Stimulated activated CD4-positive, alpha-beta T cell treated with anti-CD3 and anti-CD28 coated beads, Interleukin-1b, Interleukin-23, amount 100 ng/mL, for 1 hour (primary cell): ENCODE data around the gene PRRG4.
A peak's percentile ranks its signal among the peaks of the same experiment; 100 is the strongest.
"Not testable (repeated sequence)": the region's sequence is repeated elsewhere in the genome, so short reads cannot be mapped to it uniquely, and the experiment has no call there.

Experiments used
- DNase-seq, 2 donors: peaks; one replicate each; pipeline ENCODE4 v3.0.0-alpha.2; 2020; ENCODE audit warnings: low read depth in 2 of 2

The PRRG4 gene

DNA sequence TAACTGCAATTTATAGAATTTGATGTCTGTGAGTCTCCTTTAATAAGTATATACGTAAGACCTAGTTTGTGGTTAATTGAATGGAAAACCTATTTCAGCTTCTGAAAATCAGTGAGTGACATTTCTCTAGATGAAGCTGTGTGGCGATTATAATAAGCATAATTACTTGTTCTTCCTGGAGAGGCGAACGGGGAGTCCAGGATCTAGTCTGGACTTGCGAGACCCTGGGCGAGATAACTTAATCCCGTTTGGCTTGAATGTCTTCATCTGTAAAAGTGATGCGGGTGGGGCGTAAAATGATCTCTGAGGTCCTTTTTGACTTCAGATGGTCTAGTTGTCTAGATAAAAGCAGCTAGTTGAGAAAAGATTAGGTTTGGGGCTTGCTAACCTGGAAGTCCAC lies 1.1 kb downstream of the PRRG4 start:
- no peak for DNase-seq

- DNase-seq, result no peak
These were observed 1.5 kb downstream of the PRRG4 start for GRCh38 chr11:32831221-32831620.

DNA sequence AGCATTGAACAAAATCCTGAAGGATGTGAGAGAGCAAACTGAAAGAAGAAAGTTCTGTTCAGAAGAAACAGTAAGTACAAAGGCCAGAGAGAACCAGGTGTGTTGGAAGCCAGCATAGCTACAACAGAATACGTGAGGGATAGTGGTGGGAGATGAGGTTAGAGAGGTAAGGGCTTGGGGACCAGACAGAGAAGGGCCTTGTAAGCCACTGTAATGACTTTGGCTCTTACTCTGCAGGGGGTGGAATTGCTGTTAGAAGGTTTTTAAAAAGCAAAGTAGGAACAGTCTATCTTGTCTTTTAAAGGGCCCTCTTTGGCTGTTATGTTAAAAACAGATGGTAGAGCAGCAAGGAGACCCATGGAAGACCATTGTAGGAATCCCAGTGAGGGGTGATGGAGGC lies 4.2 kb downstream of the PRRG4 start:
- no peak for DNase-seq

DNA sequence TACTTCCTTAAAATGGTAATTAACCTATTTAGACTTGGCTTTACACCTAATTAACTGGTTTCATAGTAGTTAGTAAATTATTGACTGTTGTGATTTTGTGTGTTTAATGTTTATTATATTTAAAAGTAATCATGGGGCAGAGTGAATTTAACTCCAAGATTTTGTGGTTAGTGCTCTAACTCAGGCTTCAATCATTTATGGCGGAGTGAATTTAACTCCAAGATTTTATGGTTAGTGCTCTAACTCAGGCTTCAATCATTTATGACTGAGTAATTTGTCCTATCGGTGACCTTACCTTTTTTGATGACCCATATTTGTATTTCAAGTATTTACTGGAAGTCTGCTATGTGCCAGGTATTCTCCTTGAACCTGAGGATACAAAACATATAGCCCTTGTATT lies 7.2 kb downstream of the PRRG4 start:
- DNase-seq, result no peak

DNA sequence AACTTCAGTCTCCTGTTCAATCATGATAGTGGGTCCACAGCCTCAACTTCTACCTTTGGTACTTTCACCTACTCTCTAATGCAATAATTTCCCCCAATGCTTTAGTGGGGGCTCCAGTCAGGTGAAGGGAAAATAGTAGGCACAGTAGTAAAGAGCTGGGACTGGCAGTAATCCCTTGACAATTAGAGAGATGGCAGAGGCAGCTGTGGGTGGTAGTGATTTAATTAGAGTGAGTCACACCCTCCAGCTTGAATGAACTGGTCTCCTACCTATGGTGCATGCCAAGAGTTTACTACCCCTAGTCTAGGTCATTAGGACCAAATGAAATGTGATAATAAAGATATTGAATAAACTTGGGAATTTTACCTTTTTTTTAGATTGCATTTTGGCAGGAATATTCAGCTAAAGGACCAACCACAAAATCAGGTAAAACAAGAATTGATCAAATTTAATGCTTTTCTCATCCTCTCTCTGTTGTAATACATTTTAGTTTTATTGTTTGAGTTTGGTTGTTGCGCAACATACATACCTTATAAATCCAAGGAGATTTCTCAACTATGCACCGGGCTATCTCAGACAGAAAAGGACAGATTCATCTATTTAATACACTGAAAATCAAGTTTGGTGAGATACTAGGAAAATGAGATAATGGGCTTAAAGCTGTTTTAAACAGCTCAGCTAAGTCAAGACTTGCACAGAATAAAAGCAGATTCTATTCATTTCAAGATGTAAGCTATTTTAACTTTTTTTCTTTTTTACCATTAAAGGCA lies 9.0 kb downstream of the PRRG4 start:
- no peak for DNase-seq

- no peak for DNase-seq
These were observed 9.6 kb downstream of the PRRG4 start for GRCh38 chr11:32839308-32839707.

DNA sequence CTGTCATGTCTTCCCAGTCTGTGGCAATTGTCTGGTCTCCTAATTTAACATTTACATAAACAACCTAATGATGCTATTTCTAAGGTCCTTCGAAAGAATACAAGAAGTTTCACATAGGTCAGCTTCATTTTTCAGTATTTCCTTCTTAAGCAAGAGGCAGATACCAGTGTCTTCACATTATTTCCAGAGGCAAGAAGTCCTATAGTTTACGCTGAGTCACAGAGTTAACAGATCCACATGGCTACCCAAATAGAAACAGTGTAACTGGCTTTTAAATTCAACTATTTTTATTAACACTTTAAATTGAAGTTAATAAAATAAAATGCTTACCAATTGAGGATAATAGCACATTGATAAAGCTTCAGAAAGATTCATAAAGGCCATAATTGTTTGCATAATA lies 10.9 kb downstream of the PRRG4 start:
- no peak for DNase-seq

GRCh38 chr11:32843544-32843943 lies 13.8 kb downstream of the PRRG4 start:
- DNase-seq, result no peak

DNA sequence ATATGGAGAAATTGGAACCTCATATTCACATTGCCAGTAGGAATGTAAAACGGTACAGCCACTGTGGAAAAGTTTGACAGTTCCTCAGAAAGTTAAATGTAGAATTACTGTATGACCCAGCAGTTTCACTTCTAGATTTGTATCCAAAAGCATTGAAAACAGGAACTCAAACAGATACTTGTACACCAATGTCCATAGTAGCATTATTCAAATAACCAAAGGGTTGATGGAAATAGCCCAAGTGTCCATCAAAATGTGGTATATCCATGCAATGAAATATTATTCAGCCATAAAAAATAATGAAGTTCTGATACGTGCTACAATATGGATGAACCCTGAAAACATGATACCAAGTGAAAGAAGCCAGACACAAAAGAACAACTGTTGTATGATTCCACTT lies 17.8 kb downstream of the PRRG4 start:
- DNase-seq, result no peak

- DNase-seq, result no peak
These were observed 20.0 kb downstream of the PRRG4 start for GRCh38 chr11:32849761-32850160.

- DNase-seq, result no peak
These were observed 21.5 kb downstream of the PRRG4 start for GRCh38 chr11:32851251-32851650.

GRCh38 chr11:32852207-32852606 lies 22.5 kb downstream of the PRRG4 start:
- DNase-seq, result no peak

DNA sequence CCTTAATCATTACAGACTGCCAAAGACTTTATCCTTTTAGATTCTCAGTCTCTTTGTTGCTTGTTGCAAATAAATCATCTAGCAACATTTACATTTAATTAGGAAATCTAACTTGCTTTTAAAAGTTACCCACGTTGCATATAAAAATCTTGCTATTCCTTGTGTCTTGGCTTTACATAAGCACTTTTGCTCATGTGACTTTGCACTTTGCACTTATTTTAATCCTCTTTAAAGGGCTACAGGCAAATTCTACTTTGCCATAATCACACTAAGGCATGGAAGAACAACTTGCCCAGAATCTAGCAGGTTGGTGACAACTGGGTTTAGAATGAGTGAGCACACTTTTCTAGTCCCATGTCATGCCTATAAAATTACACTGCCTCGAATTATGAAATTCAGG lies 25.9 kb downstream of the PRRG4 start:
- no peak for DNase-seq

DNA sequence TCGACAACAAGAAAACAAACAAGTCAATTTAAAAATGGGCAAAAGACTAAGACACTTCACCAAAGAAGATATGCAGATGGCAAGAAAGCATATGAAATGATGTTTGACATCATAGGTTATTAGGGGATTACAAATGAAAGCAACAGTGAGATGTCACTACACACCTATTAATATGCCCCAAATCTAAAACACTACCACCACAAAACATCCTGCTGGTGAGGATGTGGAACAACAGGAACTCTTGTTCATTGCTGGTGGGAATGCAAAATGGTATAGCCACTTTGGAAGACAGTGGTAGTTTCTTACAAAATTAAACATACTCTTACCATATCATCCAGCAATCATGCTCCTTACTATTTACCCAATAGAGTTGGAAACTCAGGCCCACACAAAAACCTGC lies 29.0 kb downstream of the PRRG4 start:
- no peak for DNase-seq

GRCh38 chr11:32861850-32862577 lies 32.3 kb downstream of the PRRG4 start:
- no peak for DNase-seq

GRCh38 chr11:32864555-32864954 lies 34.8 kb downstream of the PRRG4 start:
- no peak for DNase-seq

DNA sequence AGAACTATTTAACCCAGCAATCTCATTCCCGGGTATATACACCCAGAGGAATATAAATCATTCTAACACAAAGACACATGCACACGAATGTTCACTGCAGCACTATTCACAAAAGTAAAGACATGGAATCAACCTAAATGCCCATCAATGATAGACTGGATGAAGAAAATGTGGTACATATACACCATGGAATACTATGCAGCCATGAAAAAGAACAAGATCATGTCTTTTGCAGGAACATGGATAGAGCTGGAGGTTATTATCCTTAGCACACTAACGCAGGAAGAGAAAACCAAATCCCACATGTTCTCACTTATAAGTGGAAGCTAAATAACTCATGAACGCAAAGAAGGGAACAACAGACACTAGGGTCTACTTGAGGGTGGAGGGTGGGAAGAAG lies 39.0 kb downstream of the PRRG4 start:
- DNase-seq, result not testable (repeated sequence)

DNA sequence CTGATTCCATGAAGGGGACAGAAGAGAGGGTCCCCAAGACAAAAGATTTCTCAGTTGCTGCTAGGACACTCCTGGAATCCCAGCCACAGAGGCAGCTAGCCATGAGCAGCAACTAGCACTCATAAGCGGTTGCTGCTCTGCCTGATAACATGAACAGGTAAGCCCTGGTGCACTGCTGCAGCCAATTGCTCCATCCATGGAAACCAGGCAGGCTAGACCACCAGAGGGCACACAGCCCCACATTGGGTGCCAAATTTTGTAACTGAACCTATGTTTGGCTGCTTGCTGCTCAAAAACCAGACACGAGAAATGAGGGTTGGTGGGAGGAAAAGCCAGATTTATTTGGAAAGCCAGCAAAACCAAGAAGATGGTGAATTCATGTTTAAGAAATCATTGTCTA lies 40.9 kb downstream of the PRRG4 start:
- peak in 1 of 2 donors; percentile 6 for DNase-seq

- no peak for DNase-seq
These were observed 44.4 kb downstream of the PRRG4 start for GRCh38 chr11:32874132-32874531.

DNA sequence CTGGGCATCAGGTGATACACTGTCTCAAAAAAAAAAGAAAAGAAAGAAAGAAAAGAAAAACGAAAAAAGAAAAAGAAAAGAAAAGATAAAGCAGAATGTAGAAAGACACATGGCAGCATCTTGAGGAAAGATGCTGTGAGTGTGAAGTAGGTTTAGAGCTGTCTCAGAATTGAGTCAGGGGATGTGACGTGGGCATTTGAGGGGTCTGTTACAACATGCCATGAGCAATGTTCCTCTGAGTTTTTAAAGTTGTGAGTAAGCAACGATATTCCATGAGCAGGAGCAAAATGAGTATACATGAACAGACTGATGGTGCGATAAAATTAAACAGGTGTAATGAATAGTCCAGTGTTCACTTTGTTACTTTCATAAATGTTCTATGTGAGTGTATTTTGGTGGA lies 51.6 kb downstream of the PRRG4 start:
- no peak for DNase-seq

- DNase-seq, result no peak
These were observed 53.7 kb downstream of the PRRG4 start for GRCh38 chr11:32883421-32883820.

GRCh38 chr11:32884023-32884422 lies 54.3 kb downstream of the PRRG4 start:
- DNase-seq, result no peak

DNA sequence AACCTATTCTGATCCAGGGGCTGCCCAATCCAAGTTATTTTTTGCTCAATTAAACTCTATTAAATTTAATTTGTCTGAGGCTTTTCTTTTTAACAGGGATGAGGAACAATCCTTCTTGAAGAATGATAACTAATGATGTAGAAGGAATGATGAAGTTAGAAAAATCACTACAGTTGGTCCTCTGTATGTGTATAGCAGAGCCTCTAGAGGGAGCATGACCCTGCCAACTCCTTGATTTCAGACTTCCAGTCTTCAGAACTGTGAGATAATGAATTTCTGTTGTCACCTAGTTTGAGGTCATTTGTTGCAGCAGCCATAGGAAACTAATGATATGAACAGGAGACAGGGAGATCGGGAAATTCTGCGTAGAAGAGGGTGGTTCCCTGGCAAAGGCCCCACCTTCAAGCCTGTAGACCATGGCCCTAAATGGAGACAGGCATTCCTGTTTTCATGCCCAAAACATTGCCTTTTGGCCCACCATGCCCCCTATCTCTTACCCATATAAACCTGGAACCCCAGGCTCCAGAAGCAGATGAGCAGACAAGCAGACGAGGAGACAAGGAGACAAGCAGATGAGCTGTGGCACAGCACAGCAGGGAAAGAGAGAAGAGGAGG lies 55.1 kb downstream of the PRRG4 start:
- no peak for DNase-seq
